ENCODE data around the gene XCL1. TPM values are rescaled to one million over a fixed set of nuclear protein-coding genes. Genes with fewer than 3 reads are reported as not detected.
"Not testable (repeated sequence)": the region's sequence is repeated elsewhere in the genome, so short reads cannot be mapped to it uniquely, and the experiment has no call there.

The XCL1 gene
- total and polyA plus RNA-seq, 9 donors = 0.15 to 1.4 (median 0.20) TPM; not detected in 5

DNA sequence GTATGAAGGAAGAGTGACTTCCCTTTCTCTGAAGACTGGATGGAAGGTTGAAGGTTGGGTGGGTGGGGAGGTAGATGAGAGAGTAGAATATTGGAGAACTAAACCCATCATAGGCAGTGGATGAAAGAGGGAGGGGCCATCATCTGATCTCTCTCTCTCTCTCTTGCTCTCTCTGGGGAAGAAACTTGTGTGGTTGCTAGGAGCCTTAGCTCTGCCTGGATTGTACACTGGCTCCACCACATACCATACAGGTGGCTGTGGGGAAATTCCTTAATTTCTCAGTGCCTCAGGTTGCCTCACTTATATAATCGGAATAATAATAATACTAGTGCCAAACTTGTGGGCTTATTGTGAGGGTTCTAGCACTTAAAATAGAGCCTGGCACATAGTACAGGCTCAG, 9.5 kb downstream of the XCL1 start:
- Histone ChIP-seq H3K27me3 (no peaks in the 10 kb centered on the region), H3K4me1 (ENCODE audit: insufficient read depth) (no peaks in the 10 kb centered on the region), H3K27ac (no peak overlapping the region), H3K9me3 (no peaks in the 10 kb centered on the region), H3K36me3 (no peaks in the 10 kb centered on the region), H3K4me3 (no peak overlapping the region)
- TF ChIP-seq EP300 (IDR thresholded peaks at IDR 0.05) (no peak), POLR2A (IDR thresholded peaks at IDR 0.05) (no peak)
- TF ChIP-seq, protein P1, sequence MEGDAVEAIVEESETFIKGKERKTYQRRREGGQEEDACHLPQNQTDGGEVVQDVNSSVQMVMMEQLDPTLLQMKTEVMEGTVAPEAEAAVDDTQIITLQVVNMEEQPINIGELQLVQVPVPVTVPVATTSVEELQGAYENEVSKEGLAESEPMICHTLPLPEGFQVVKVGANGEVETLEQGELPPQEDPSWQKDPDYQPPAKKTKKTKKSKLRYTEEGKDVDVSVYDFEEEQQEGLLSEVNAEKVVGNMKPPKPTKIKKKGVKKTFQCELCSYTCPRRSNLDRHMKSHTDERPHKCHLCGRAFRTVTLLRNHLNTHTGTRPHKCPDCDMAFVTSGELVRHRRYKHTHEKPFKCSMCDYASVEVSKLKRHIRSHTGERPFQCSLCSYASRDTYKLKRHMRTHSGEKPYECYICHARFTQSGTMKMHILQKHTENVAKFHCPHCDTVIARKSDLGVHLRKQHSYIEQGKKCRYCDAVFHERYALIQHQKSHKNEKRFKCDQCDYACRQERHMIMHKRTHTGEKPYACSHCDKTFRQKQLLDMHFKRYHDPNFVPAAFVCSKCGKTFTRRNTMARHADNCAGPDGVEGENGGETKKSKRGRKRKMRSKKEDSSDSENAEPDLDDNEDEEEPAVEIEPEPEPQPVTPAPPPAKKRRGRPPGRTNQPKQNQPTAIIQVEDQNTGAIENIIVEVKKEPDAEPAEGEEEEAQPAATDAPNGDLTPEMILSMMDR (IDR thresholded peaks at IDR 0.05) = no peak
- intact Hi-C loops (cut with DNase I) = loop anchor here in 2 of 4 donors (10.0 kb wide), 2 partner anchors 141 to 151 kb away; no protein-coding TSS in a partner anchor
- 97 to 98% (median 97%) methylated on average over 1 of the region's 1 CpG for WGBS, 3 donors
- no peak for DNase-seq

DNA sequence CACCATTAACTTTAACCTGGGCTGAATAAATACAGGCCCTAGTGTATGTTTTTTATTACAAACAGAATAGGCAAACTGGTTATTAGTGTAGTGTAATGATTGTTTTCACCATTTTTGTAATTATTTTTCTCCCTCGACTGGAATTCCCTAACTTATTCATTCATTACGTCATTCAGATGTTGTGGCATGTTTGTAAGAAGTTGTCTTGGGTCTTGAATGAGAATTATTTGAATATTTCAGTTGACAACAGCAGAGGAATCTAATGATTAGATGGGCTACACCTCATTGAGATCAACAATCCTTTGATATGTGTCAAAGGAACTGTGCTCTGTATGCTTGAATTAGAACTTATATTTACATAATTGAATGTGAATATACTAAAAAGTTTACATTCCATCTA, 12.8 kb downstream of the XCL1 start:
- Histone ChIP-seq H3K4me3 (no peak overlapping the region), H3K27me3 (no peaks in the 10 kb centered on the region), H3K36me3 (no peaks in the 10 kb centered on the region), H3K27ac (no peak overlapping the region), H3K9me3 (no peaks in the 10 kb centered on the region), H3K4me1 (ENCODE audit: insufficient read depth) (no peaks in the 10 kb centered on the region)
- WGBS, 3 donors = 43 to 65% (median 60%) methylated on average over 2 of the region's 2 CpGs
- intact Hi-C loops (cut with DNase I) = loop anchor here in 2 of 4 donors (10.0 kb wide), 2 partner anchors 144 to 154 kb away; no protein-coding TSS in a partner anchor
- no peak for DNase-seq
- TF ChIP-seq, protein P1 (IDR thresholded peaks at IDR 0.05) = no peak
- TF ChIP-seq EP300 (IDR thresholded peaks at IDR 0.05) (no peak), POLR2A (IDR thresholded peaks at IDR 0.05) (no peak)

DNA sequence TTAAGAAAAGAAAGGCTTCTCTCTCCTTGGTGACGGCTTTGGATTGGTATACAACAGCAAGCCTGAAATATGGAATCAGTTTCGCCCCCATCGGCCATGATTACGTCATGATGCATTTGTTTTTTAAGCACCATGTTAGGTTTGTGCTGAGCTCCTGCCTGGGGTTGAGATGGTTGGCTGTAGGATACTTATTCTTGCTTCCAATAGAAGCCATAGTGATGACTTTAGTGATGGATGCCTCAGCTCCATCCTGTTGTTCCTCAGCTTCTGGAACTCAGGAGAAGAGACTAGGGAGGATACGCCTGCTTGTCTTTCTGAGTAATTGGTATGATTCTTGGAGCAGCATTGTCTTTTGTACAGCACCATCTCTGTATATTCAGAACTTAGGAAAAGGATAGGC, 14.7 kb downstream of the XCL1 start:
- 92 to 95% (median 93%) methylated on average over 5 of the region's 5 CpGs for WGBS, 3 donors
- Histone ChIP-seq H3K36me3 (no peaks in the 10 kb centered on the region), H3K4me1 (ENCODE audit: insufficient read depth) (no peaks in the 10 kb centered on the region), H3K27me3 (no peaks in the 10 kb centered on the region), H3K9me3 (no peaks in the 10 kb centered on the region), H3K4me3 (no peak overlapping the region), H3K27ac (no peak overlapping the region)
- TF ChIP-seq EP300 (IDR thresholded peaks at IDR 0.05) (no peak), POLR2A (IDR thresholded peaks at IDR 0.05) (no peak)
- TF ChIP-seq, protein P1 (IDR thresholded peaks at IDR 0.05) = no peak
- DNase-seq = no peak
- intact Hi-C loops (cut with DNase I) = no loop called here

DNA sequence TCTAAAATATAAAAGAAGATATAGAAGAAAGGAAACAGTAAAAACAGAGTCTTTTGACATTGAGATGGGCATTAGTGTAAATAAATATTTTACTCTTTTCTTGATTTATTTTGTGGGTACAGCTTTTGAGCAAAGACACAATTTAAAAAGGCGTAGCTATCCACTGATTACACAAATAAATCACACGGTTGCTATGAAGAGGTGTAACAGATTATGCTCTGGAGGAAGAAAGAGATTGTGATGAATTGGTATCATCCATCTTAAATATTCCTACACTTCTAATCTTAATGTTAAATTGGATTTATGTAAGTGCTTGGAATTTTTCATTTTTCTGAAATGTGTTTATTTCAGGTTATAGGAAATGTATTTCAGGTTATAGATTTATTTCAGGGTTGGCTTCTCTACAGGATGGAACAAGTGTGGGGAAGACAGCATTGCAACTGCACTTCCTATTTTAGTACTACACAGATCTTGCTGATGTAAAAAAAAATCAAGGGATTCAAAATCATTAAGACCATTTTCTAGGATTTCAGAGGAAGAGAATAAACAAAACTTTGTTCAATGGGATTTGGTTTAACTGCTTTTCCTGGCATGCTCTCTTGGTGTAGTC, 15.3 kb downstream of the XCL1 start:
- H3K9me3 ChIP-seq = no peaks in the 10 kb centered on the region
- no peaks in the 10 kb centered on the region for H3K27me3 ChIP-seq
- no peak overlapping the region for H3K27ac ChIP-seq
- no peak for DNase-seq
- 70 to 74% (median 73%) methylated on average over 2 of the region's 2 CpGs for WGBS, 3 donors
- no peaks in the 10 kb centered on the region for H3K4me1 ChIP-seq (ENCODE audit: insufficient read depth)
- TF ChIP-seq, protein P1 (IDR thresholded peaks at IDR 0.05) = no peak
- TF ChIP-seq POLR2A (IDR thresholded peaks at IDR 0.05) (no peak), EP300 (IDR thresholded peaks at IDR 0.05) (no peak)
- intact Hi-C loops (cut with DNase I) = no loop called here
- no peak overlapping the region for H3K4me3 ChIP-seq
- H3K36me3 ChIP-seq = no peaks in the 10 kb centered on the region

DNA sequence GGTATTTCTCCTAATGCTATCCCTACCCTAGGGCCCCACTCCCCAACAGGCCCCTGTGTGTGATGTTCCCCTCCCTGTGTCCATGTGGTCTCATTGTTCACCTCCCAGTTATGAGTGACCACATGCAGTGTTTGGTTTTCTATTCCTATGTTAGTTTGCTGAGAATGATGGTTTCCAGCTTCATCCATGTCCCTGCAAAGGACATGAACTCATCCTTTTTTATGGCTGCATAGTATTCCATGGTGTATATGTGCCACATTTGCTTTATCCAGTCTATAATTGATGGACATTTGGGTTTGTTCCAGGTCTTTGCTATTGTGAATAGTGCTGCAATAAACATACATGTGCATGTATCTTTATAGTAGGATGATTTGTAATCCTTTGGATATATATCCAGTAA, 19.0 kb downstream of the XCL1 start:
- H3K4me3 ChIP-seq; H3K36me3 ChIP-seq; H3K27me3 ChIP-seq; intact Hi-C loops (cut with DNase I); H3K4me1 ChIP-seq (ENCODE audit: insufficient read depth); H3K27ac ChIP-seq; H3K9me3 ChIP-seq; DNase-seq: not testable (repeated sequence)

Data from ovary (tissue), 9 donors.